Measurements from ENCODE around the gene FASN.

- TF ChIP-seq CTCF (conservative IDR thresholded peaks at IDR 0.05 in 1 of 2, IDR thresholded peaks at IDR 0.05 in 1 of 2; ENCODE audit: low read depth in 1 of 2, low read length in 2 of 2) (peak; percentile 7 to 44), EZH2 (IDR thresholded peaks at IDR 0.05; ENCODE audit: low read length, missing control alignments) (no peak)
Measured at GRCh38 chr17:82105882-82106687, 8.0 kb upstream of the FASN start.
